Measurements from ENCODE around the gene TBC1D26. TPM values are rescaled to one million over a fixed set of nuclear protein-coding genes. Genes with fewer than 3 reads are reported as not detected.
"Not testable (repeated sequence)": the region's sequence is repeated elsewhere in the genome, so short reads cannot be mapped to it uniquely, and the experiment has no call there.

TBC1D26 gene
- polyA plus RNA-seq, 4 donors, result 0.40 to 0.77 (median 0.63) TPM

DNA sequence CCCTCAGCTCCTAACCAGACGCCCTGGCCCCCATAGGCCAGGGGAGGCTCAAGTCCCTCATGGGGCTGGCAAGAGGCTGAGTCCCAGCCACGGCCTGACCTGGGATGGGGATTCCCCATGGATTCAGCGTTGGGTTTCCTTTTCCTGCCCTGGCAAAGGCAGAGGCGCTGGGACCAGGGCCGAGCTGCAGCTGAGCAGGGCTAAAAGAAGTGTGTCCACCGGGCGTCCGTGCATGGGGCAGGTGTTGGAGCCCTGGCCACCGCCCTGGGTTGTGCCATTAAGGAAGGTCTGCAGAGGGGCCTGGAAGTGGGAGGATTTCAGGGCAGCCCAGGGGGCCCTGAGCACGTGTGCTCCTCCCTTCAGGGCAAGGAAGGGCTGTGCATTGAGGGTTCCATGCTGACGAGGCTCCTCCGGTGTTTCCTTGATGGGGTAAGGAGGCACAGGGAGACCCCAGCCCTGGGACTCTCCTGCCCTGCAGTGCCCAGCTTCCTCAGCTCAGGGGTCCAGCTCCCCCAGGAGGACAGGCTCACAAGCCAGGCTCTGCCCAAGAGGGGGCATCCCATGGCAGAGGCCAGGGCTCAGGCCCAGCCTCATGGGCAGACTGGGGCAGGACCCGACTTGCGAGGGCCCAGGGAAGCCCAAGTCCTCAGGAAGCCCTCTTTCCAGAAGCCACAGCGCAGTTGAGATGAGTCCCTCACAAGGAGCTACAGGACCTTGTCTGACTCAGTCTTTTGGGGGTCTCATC is 10.1 kb downstream of the TBC1D26 start:
- no peak for DNase-seq (ENCODE audit: low read depth in 4 of 4, low spot score in 3 of 4)

DNA sequence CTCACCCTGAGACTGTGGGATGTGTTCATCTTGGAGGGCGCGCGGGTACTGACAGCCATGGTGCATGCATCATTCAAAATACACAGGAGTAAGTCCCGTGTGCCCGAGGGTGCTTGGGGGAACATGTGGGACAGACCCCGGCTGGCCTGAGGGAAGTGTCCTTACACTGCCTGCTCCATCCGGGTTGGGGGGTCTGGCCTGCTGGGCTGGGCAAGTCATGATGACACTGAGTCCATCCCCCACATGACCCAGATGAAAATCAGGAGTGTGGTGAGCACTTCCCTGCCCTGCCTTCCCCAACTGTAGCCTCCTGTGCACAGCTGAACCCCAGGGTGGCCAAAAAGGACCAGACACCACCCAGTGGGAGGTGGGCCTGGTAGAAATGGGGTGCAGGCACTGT is 10.8 kb downstream of the TBC1D26 start:
- no peak for DNase-seq (ENCODE audit: low read depth in 4 of 4, low spot score in 3 of 4)

DNA sequence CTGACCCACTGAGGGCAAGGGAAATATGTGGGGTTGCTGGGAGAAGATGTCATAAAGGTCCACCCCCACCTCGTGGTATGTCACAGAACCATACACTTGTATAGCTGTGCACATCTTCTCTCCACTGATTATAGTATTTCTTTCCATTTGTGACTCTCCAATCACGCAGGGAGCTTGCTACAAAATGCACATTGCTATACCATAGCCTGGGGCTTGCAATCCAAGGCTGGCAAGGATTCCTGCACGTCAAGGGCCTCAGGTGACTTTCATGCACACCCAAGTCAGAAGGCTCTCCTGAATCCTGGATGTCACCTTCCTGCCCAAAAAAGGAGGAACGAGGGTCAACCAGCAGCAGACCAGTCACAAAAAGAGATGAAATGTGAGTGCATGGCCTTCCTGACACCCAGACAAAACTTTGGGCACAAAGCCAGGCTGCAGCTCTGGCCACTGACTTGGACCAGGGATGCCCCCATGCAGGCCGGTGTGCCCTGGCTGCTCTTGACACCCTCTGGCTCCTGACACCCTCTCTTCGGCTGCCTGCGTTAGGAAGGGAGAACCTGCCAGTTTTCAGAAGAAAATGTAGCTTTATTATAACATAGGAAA is 12.1 kb downstream of the TBC1D26 start:
- DNase-seq (ENCODE audit: low read depth in 4 of 4, low spot score in 3 of 4), result no peak

DNA sequence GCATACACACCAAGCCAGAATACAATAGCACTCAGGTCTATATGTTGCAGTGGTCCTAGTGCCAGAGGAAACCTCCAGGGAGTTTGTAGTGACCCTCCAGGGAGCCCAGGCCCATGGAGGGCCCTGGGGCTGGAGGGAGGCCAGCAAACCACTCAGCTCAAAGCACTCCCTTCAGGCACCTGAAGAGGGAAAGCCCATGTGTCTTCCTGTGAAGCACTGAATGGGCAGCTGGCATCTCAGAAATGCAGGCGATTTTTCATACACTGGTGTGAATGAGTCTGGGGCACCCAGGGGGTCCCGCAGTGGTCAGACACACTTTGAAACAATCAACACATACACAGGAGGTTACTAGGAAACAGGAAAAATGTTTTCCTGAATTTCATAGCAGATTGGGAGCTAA is 12.8 kb downstream of the TBC1D26 start:
- no peak for DNase-seq (ENCODE audit: low read depth in 4 of 4, low spot score in 3 of 4)

DNA sequence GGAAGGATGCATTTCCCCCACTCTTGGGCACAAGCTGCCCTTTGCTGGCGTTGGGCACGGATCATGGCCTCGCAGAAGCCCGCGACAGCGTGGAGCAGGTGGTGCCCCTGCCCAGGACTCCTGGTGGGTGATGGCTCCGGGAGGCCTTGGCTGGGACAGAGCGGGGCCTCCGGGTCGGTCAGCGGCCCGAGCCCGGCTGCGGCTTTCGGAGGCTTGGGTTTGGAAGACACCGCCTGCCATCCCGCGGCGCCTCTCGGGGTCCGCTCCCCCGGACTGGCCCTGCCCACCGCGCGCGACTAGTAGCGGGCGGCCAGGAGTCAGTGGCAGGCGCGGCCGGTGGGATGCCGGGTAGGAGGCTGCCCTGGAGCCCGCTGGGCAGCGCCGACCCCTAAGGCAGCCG is 17.3 kb downstream of the TBC1D26 start:
- not testable (repeated sequence) for DNase-seq (ENCODE audit: low read depth in 4 of 4, low spot score in 3 of 4)

DNA sequence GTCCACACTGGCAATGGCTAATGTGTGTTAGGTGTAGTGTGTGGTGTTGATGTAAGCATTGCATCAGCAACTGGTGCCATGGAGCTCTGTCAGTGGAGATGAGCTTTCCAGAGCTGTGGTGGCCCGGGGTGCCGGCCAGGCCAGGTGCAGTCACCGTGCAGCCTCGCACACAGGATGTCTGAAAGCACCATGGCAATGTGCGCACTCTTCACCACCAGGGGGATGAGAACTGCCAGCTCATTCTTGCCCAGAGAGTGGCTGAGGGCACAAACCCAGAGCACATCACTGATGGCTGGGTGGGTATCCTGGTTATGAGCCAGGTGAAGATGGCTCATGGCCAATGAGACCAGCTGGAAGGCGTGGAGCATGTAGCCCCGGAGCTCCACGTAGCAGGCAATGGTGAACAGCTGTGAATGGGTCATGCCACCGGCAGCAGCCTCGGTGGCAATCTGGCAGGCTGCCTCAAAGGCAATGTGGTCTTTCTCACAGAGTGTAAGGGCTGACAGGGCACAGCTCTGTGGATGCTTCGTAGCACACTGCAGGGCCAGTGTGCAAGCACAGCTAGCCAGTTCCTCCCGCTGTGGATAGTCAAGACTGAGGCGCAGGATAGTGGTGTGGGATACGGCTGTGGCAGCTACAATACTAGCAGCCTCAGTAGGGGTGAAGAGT is 36.9 kb downstream of the TBC1D26 start:
- not testable (repeated sequence) for DNase-seq (ENCODE audit: low read depth in 4 of 4, low spot score in 3 of 4)

DNA sequence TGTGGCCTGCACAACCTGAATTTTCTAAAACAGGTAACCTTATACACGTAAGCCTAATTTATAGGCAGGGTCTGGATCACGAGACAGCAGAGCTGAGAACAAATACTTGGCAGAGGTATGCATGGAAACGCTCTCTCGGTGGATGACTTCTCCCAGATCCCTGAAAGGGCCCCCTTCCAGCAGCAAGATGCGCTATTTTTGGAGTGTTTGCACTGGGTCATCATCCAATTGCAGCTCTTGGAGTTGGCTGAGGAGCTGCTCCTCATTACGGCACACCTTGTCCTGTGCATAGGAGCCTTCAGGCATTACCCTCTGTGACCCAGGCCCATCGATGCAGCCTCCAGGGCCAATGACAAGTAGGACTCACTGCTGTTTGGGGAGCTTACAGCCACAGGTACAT is 38.6 kb downstream of the TBC1D26 start:
- DNase-seq (ENCODE audit: low read depth in 4 of 4, low spot score in 3 of 4), result not testable (repeated sequence)

DNA sequence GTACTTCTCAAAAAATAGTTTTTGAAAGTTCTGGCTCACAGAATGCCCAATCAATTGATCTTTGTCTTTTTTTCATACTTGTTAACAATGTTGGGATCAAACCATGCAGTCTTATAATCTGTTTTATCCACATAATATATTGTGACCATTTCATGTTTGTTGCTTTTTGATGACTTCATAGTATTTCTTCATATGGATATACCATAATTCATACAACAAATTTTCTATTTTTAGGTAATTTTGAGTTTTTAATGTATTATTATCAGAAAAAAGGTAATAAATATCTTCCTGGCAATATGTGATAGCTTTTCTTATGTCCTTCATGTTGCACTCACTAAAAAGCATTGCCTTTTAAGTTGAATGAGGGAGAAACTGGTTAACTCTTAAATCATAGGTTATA is 44.8 kb downstream of the TBC1D26 start:
- no peak for DNase-seq (ENCODE audit: low read depth in 4 of 4, low spot score in 3 of 4)

DNA sequence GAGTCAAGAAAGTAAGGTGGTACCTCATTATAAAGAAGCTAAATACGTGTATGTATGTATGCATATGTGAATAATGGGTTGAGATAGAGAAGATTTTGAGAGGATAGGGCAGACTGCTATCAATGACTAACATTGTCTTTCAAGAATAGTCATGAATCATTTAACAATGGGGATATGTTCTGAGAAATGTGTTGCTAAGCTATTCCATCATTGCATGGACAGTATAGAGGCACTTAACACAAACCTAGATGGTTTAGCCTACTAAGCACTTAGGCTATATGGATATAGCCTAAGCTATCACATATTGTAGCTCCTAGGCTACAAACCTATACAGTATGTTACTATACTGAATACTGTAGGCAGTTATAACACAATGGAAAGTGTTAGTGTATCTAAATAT is 45.2 kb downstream of the TBC1D26 start:
- no peak for DNase-seq (ENCODE audit: low read depth in 4 of 4, low spot score in 3 of 4)

DNA sequence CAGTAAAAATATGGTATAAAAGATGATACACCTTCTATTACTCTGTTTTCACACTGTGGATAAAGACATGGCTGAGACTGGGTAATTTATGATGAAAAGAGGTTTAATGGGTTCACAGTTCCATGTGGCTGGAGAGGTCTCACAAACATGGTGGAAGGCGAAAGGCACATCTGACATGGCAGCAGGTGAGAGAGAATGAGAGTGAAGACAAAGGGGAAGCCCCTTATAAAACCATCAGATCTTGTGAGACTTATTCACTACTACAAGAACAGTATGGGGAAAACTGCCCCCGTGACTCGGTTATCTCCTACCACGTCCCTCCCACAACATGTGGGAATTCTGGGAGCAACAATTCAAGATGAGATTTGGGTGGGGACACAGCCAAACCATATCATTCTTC is 45.6 kb downstream of the TBC1D26 start:
- DNase-seq (ENCODE audit: low read depth in 4 of 4, low spot score in 3 of 4), result no peak

DNA sequence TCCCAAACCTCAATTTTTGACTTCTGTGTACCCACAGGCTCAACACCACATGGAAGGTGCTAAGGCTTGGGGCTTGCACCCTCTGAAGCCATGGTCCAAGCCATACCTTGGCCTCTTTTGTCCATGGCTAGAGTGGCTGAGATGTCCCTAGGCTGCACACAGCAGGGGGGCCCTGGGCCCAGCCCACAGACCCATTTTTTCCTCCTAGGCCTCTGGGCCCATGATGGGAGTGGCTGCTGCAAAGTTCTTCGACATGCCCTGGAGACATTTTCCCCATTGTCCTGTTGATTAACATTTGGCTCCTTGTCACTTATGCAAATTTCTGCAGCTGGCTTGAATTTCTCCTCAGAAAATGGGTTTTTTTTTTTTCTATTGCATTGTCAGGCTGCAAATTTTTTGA is 47.0 kb downstream of the TBC1D26 start:
- DNase-seq (ENCODE audit: low read depth in 4 of 4, low spot score in 3 of 4), result no peak

DNA sequence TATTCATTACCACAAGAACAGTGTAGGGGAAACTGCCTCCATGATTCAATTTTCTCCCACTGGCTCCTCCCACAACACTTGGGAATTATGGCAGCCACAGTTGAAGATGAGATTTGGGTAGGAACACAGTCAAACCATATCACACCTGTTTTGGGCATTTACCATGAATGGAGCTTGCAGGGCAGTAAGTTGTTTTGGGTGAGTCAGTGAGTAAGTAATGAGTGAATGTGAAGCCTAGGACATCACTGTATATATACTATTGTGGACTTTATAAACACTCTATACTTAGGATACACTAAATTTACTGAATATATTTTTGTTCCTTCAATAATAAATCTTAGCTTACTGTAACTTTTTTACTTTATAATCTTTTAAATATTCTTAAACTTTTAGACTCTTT is 48.1 kb downstream of the TBC1D26 start:
- no peak for DNase-seq (ENCODE audit: low read depth in 4 of 4, low spot score in 3 of 4)

DNA sequence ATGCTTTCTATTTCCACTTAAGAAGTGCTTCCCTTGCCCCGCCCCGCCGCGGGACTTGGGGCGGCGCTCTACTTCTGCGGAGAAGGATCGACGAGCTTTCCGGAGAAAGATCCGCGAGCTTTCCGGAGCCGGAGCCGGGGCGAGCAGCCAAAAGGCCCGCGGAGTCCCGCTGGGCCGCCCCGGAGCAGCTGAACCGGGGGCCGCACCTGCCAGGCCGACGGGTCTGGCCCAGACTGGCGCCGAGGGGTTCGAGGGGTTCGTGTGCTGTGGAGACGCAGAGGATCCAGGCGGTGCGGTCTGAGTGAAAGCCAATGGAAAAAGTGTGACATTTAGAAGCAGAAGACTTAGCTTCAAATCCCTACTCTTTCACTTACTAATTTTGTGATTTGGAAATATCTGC is 50.8 kb downstream of the TBC1D26 start:
- no peak for DNase-seq (ENCODE audit: low read depth in 4 of 4, low spot score in 3 of 4)

DNA sequence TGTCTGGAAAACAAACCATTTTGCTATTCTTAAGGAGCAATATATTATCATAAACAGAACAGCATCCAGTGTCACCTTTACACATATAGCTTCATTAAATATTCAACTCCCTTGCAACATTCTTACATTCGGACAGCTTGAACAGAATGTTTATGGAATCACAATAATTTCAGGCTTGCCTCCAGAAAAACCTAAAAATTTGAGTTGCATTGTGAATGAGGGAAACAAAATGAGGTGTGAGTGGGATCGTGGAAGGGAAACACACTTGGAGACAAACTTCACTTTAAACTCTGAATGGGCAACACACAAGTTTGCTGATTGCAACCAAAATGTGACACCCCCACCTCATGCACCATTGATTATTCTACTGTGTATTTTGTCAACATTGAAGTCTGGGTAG is 51.4 kb downstream of the TBC1D26 start:
- DNase-seq (ENCODE audit: low read depth in 4 of 4, low spot score in 3 of 4), result no peak

DNA sequence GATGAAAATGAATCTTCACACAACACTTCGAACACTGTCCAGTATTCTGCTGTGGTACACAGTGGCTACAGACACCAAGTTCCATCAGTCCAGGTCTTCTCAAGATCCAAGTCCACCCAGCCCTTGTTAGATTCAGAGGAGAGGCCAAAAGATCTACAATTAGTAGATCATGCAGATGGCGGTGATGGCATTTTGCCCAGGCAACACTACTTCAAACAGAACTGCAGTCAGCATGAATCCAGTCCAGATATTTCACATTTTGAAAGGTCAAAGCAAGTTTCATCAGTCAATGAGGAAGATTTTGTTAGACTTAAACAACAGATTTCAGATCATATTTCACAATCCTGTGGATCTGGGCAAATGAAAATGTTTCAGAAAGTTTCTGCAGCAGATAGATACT is 52.3 kb downstream of the TBC1D26 start:
- DNase-seq (ENCODE audit: low read depth in 4 of 4, low spot score in 3 of 4), result not testable (repeated sequence)

DNA sequence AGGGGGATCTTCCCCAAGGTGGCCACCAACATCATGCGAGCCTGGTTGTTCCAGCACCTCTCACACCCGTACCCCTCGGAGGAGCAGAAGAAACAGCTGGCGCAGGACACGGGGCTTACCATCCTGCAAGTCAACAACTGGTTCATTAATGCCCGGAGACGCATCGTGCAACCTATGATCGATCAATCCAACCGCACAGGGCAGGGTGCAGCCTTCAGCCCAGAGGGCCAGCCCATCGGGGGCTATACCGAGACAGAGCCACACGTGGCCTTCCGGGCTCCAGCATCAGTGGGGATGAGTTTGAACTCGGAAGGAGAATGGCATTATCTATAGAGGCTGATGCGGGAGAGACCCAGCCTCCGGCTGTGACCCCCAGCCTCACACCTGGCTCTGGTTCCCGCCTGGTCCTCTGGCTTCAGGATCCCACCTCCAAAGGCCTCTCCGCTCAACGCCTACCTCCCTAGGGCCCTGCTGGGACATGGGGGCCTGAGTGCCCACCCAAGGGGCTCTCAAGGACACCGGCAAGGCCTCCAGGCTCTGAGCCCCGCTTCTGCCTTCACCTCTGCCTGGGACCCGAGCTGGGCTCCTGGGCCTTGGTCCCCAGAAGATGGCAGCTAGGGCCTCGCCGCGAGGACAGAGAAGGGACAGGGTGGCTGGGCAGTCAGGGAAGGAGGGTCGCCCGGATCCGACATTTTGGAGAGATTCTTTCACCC is 55.4 kb downstream of the TBC1D26 start:
- DNase-seq (ENCODE audit: low read depth in 4 of 4, low spot score in 3 of 4), result not testable (repeated sequence)

DNA sequence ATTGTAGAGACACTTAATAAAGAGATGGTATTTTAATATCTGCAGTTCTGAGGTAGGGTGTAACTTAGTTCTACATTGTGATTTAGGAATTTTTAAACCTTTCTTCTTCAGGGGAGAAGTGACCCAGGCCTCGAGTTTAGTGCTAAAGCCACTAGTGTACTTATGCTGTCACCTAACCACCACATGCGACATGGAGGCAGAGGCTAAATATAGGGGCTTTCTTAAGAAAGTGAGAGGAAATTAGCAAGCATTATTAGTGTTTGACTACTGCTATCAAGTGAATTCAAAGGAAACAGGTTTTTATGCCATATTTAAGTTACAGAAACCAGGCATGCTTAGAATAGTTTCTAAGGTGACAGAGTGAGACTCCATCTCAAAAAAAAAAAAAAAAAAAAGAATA is 56.3 kb downstream of the TBC1D26 start:
- not testable (repeated sequence) for DNase-seq (ENCODE audit: low read depth in 4 of 4, low spot score in 3 of 4)

Data from right renal pelvis (tissue), 4 donors.